ENCODE results near the gene VAMP2.
"Not testable (repeated sequence)": the region's sequence is repeated elsewhere in the genome, so short reads cannot be mapped to it uniquely, and the experiment has no call there.

Gene VAMP2

DNA sequence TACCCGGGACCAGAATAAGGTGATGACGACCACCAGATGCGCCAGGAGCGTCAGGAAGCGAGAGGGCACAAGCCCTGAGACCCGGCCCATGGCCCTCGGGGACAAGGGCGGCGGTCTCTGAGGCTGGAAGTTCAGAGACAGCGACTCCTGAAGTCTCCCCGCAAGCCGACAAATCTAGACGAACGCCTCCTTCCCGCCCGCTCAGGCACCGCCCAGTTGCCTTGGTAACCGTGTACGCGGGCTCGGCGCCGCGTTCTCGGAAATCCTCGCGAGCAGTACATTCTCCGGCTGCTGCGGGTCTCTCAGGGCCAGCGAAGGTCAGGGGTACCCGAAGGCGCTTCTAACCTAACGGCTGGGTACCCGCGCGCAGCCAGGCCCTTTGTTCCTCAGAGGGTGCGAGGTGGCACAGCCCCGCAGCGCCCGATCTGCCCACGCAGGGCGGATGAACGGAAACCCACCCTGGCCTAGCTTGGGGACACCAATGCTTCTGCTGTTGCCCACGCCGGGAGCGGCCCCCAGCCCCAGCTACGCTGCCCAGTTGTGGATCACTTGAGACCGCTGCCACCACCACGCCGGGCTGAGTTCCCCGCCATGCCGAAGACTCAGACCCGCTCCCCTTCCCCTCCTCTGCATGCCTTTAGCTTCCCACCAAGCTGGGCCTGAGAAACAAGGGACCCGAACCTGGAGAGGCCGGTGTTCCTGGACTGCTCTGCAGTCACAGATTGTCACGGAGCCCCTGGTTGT is 13.6 kb upstream of the VAMP2 start, which contains the start of gene TMEM107:
Gene TMEM107, minus strand, starts transcription at position 184 of the 744 bp plus-strand sequence. Its CDS starts 94 bp downstream, at position 90.
- peak; percentile 68 to 78 (median 71) for DNase-seq

DNA sequence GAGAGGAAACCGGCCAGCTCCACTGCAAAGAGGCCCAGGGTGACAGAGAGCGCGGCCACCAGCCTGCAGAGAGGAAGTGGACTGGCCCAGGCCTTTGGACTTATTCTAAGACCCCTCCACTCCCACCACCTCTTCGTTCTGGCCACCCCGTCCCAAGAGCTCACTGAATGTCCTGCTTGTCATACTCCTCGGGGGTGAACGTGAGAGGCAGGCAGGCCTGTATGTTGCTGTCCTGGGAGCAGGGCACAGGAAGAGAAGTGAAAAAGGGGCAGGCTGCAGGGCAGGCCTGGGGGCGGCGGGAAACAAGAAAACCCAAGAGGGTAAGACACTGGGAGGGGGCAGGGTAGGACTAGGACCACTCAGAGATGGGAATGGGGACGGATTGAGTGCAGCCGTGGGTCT is 13.0 kb upstream of the VAMP2 start:
- DNase-seq = no peak

DNA sequence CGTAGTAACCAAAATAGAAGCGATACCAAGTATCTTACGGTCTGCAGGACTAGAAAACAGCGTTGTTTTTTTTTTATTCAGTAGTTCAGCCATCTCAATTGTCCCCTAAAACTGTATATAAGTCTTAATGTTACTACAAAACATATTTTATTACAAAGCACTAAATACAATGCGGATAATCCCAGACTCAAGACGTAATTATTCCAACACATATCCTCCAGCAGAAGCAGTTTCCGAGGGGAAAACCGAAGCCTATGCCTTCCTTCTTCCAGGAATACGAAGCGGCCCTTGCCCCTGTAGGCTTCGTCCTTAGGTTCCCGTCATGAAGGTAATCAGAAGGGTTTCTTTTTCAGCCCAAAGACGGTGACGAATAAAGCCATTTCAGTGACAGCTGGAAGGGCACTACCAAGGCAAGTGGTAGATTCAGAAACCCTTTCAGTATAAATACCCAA is 11.1 kb upstream of the VAMP2 start:
- no peak for DNase-seq

DNA sequence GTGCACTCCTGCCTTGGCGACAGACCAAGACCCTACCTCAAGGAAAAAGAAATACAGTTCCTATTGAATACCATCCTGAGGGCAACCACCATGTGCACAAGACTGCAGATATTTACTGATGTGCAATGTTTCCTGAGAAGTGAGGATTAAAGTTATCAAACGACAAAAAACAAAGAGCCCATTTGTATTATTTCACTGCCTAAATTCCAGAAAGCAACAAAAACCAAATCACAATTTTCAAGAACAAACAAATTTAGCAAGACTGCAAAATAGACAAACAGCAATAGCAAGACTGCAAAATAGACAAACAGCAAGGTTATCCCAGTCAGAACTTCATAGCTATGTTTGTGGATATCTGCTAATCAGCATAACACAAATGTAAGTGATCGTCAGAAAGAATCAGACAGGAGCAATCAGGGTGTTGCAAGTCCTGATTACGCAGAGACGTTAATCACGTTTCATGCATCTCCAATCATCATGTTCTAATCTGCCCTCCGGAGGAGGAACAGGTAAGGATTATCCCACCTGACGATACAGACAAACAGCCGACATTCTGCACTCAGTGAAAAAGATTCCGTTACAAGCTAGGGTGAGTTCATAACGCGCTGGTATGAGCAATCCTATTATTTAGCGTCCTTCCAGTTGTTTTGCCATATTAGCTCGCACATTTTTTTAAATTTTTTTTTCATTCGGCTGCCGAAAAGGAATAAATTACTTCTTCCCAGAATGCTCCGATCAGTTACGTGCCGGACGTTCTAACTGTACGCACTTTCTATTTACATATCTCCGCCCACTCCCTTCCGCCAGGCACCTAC is 10.5 kb upstream of the VAMP2 start:
- DNase-seq = peak; percentile 34 to 53 (median 48)

DNA sequence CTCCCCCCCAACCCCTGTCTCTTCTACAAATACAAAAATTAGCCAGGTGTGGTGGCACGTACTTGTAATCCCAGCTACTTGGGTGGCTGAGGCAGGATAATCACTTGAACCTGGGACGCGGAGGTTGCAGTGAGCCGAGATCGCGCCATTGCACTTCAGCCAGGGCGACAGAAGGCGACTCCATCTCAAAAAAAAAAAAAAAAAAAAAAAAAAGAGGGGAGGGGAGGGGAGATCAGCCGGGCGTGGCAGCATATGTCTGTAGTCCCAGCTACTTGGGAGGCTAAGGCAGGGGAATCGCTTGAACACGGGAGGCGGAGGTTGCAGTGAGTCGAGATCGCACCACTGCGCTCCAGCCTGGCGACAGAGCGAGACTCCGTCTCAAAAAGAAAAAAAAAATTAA is 7.4 kb upstream of the VAMP2 start:
- DNase-seq = not testable (repeated sequence)

DNA sequence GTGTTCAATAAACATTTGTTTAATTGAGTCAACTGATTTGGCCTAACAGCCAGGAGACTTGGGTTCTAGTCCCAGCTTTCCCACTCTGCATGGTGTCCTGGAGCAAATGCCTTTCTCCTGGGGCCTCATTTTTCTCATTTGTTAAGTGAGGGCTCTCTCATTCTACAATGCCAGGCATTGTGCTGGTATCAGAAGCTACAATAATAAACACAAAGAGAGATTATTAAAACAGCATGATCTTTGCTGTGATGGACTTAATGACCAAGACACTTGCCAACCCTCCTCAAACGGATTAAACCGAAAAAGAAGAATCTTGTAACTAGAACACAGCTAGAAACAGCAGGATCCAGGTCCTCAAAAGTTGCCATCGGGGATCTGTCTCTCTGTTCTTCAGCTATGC is 4.8 kb upstream of the VAMP2 start:
- no peak for DNase-seq

DNA sequence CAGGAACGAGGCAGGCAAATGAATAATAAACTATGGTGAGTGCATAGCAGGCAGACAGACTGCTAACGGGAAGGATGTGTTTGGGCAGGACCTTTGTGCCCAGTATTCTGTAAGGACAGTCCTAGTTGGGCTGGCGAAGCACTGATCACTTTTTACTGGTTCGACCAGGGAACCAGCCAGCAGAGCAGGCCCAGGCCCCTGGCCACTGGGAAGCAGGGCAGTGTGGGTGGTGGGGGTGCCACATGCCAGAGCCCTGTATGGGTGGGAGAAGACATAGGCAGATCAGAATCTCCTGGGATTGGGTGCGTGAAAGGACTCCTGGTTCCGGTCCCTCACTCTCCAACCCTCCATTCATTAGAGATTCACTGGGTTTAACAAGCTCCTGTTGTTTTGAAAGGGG is 4.0 kb upstream of the VAMP2 start:
- no peak for DNase-seq

DNA sequence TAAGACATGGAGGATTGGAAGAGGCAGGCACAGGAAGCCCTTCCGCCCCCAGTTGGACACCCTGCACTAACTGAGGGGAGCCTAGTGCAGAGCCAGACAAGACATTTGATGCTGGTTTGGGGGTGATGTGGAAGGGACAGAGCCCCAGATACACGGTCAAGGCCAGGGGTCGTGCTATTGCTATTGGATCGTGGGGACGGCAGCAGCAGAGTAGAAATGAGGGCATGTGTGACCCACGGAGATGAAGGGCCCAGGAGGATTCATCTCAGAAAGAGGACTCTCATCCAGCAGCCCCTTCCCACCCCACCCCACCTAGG is 2.0 kb upstream of the VAMP2 start:
- no peak for DNase-seq

DNA sequence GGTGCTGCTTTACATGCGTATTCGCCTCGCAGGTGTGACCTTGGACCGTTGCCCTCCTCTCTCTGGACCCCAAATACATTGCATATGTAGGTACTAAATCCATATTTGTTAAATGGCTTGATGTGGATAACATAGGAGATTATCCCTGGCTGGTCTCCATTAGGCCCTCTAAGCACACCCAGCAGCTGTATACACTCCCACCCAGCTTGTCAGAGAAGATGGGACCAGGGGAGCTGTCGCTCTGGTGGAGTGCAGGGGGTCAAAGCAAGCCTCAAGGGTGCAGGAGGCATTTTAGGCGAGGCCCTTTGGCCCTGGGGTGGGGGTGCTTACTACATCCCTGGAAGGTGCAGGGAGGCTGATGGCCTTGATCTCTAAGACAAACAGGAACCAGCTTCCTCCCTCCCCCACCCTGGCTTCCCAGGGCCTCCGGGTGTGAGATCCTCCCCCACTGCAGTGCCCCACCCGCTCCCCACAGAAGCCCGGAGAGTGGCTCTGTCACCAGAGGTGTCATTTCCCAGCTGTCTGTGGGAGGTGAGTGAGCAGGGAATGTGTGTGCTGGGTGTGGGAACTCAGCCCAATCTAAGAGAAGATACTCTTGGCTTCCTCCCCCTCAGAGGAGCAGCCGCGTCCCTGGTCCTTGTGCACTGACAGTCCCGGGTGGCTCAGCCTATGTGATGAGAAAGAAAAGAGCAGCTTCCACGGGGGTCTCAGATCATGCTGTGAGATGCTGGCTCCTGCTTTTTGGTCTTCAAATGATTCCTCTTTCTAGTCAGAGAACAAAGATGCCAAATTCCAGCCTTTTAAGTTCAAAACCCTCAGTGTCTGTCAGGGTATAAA is 1.4 kb upstream of the VAMP2 start:
- peak in 3 of 4 experiments; percentile 23 to 40 (median 25) for DNase-seq

DNA sequence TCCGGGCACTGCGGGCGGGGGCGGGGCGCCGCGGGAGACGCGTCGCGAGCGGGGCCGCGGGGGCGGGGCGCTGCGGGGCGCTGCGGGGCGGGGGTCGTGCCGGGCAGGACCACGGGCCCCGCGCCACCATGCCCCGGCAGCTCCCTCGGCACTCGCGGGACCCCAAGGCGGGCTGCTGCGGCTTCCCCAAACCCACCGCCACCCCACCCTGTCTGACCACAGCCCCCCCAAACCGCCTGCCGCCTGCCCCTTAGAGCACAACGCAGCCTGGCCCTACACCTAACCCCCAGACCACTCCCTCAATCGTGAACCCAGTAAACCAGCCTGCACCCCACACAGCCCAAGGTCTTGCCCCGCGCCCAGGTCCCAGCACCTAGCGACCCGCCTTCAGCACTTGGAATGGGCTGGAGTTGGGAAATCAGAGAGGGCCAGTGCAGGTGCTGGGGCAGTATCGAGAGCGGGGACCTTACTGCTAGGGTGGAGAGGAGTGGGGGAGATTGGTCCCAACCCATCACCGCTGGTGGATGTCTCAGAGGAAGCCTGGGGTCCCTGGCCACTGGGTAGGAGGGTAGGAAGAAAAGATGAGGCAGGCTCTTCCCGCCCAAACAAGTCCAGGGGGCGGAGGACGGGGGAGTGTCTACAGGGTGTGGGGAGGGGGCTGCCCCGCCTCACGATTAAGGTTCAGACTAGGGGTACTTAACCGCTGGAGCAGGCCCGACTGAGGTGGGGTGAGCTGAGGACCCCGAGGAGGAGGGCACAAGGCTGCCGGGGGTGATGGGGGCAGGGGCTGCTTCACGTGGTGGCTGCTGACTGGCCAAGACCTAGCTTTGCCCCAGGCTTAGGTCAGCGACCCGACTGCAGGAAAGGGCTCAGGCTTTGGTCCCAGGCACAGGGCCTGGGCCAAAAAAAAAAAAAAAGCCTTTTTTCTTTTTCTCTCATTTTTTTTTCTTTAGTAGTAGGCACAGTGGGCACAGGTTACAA is 539 bp upstream of the VAMP2 start:
- no peak for DNase-seq

DNA sequence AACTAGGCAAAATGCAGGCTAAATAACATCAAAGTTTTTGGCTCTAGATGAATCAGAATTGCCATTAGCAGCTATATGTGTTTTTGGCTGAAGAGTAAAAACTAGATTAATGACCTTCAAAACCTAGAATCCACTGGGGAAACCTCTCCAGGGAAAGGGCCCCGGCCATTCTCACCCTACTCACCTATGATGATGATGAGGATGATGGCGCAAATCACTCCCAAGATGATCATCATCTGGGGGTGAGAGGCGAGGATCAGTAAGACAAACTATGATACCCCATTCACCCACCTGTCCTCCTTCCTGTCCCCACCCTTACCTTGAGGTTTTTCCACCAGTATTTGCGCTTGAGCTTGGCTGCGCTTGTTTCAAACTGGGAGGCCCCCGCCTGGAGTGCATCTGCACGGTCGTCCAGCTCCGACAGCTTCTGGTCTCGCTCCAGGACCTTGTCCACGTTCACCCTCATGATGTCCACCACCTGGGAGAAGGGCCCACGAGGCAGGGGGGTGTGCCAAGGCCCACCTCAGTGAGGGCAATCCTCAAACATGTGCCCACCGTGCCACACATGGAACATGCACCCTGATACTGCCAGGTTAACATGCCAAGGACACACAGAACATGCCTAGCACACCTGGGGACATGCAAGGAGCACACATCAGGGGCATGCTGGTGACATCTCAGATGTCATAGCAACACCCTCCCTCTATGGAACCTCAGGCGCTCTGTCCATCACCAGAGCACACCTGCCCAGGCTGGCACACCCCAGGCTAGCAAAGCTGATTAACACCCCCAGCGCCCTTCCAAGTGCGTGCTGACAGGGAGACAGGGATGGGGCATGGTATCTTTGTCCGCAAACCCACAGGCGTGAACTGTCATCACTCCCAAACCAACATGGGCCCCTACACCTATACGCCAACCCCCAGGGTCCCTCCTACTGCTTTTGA is 1.2 kb downstream of the VAMP2 start:
- DNase-seq = no peak

DNA sequence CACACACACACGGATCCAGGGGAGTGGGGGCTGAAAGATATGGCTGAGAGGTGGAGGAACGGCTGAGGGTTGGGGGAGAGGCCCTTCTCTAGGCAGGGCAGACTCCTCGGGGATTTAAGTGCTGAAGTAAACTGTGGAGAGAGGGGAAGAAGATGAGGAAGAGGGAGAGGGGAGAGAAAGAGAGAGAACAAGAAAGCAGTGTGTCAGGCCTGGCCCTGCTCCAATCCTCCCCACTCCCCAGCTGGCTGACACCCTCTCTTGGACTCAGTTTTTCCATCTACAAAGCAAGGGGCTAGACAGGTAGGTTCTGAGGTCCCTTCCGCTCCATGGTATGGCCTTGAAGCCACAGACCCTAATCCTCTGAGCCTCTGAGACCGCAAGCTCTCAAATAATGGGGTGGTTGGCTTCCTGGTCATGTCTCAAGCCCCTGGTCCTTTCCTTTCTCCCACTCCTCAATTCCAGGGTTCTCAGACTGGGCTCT is 2.0 kb downstream of the VAMP2 start:
- DNase-seq = no peak

DNA sequence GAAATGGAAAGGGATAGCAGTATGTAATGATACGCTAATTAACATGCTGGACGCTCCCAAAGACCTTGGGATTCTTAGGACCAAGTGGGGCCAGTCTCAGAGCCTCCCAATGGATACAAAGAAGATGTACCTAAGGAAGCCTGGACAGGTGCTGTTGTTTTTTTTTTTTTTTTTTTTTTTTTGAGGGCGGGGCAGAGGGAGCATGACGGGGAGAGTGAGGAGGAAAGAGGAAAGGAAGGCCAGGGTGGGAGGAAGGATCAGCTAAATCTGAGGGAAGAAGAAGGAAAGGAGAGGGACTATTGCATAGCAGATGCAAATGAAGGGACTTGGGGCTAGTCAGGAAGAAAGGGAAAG is 2.5 kb downstream of the VAMP2 start:
- DNase-seq = no peak

DNA sequence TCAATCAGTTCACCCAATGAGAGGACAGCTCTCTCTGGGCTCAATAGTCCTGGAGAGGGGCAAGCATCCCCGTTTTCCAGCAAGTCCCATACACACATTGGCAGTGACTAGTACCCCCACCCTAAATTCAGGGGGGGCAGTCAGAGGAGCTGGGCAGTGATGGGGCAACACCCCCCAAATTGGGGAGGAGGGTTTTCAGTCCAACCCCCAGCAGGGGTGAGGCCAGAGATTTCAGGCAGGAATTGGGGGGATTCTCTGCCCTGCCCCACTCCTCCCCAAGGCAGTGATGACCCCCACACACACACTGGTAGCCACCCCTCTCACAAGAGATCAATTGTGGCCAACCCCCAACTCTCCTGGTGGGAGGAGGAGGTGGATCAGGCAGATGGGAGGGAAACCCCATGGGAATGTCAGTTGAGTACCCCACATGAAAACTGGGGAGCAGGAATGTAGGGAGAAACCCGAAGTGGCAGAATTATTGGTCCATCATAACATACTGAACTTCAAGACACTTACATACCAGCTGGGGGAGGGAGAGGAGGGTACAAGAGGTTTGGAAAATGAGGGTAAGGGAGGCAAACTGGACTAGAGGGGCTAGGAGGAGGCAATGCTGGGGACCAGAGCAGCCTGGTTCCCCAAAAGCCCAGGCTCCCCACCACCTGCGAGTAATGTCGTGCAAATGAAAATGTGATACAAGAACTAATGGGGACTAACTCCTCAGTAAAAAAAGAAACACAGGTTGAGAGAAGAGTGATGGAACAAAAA is 3.1 kb downstream of the VAMP2 start:
- DNase-seq = no peak

DNA sequence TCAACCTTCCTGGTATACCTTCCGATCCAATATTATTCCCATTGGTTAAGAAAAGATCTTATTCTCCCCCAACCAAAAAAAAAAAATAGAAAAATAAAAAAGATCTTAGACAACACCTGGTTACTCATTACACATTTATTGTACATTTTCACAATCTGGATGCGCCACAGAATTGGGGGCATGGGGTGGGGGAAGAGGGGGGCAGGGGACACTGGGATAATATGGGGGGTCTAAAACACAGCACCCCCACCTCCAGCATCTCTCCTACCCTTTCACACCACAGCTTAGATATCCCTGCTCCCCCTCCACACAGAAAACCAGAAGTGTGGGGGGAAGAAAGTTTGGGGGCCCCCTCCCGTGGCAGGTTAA is 3.7 kb downstream of the VAMP2 start:
- no peak for DNase-seq

DNA sequence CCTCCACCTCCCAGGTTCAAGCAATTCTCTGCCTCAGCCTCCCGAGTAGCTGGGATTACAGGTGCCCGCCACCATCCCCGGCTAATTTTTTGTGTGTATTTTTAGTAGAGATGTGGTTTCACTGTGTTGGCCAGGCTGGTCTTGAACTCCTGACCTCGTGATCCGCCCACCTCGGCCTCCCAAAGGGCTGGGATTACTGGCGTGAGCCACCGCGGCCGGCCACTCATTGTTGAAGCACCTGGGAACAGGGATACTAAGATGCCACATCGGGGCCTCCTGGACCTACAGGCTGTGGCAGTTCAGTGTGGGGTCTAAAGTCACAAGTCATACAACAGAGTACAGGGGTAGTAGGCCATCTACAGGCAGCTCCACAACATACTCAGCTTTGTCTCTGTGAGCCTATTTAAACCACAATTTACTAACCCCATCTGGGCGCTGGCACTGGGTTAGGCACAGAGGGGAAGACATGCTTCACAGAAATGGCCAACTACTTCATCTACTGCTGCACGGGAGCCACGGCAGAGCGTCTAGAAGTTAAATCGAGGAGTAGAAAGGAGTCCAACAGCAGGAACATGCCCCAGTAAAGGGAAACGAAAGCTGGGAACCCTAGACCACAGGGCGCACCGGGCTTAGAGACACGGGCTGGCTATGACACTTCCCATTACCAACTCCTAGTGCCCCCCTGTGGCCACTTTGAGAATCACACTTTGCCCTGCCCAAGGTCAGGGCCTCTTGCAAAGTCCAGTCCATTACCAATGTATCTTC is 4.3 kb downstream of the VAMP2 start:
- DNase-seq = peak; percentile 71 to 90 (median 80)

DNA sequence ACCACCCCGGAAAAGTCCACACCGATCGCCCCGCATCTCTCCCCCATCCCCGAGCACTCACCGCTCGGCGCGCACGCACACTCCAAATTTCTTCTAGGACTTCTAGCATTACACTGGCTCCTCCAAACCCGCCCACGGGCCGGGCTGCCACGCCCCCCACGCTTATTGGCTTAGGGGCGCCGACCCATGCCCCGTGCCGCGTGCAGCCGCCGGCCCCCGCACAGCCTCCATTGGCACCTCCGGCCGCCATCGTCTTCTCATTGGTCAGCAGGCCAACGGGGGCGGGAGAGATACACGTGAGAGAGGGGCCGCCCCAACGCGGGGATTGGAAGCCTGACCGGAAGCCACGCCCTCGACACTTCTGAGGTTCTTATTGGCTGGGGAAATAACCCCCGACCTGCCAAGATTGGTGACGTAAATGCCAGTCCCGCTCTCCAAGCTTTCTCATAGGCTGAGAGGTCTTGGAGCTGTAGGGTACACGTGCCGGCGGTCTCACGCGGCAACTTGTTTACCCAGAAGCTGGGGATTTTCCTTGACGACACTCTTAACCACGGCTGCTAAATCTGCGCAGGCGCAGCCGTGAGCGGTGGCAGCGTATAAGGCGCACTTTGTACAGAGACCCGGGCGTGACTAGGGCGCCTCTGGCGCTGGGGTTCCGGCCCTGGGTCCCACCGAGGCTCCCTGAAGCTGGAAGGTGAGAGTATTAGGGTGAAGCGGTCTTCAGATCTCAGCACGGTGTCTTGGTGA is 6.3 kb downstream of the VAMP2 start:
- DNase-seq = peak; percentile 99 to 100 (median 100)

DNA sequence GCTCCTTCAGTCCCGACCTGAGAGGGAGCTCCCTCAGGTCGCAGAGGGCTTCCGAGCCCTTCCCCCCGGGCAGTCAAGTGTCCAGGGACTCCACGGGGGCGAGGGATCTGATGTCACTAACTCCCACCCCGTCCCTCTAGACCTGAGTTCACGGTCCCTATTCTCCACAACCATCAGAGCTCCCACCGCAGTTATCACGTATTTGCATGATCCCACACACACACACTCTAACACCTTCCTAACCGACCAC is 6.8 kb downstream of the VAMP2 start:
- DNase-seq = no peak
